ENCODE measurements around the gene NFKBIE.

The NFKBIE gene

DNA sequence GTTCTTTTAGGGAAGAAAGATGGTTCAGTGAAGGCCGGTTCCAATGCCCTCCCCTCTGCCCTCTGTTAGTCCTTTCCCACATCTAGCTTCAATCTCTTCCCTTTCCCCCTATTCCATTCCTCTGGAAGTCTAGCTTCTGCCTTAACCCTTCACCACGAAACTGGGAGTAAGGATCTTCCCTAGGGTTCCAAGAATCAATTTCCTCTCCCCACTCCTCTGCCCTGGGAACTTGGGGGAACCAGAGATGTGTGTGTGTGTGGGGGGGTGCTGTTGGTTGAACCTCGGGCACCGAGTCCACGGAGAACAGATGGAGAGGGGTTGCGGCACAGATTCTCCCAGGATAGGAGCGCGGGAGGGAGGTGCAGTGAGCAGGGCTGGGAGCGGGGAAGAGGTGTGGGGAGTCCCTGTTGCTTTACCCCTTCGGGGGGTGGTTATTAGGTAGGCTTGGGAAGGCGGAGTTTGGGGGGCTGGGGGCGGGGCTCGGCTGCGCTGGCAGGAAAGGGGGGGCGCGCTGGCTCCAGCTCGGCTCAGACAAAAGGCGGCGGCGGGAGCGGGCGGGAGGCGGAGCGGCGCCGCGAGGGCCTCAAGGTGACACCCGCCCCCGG is 4.7 kb upstream of the NFKBIE start, which contains the start of gene TMEM151B:
Gene TMEM151B, plus strand, starts transcription at position 530 of the 605 bp plus-strand sequence. CDS start 293 bp downstream, outside the sequence.
- peaks cover 31% of the 10 kb centered on the region for H3K4me1 Mint-ChIP-seq
- H3K27ac Mint-ChIP-seq = peak within 1 kb of the TSS; percentile 80
- H3K27me3 Mint-ChIP-seq = peaks cover 37% of the 10 kb centered on the region

DNA sequence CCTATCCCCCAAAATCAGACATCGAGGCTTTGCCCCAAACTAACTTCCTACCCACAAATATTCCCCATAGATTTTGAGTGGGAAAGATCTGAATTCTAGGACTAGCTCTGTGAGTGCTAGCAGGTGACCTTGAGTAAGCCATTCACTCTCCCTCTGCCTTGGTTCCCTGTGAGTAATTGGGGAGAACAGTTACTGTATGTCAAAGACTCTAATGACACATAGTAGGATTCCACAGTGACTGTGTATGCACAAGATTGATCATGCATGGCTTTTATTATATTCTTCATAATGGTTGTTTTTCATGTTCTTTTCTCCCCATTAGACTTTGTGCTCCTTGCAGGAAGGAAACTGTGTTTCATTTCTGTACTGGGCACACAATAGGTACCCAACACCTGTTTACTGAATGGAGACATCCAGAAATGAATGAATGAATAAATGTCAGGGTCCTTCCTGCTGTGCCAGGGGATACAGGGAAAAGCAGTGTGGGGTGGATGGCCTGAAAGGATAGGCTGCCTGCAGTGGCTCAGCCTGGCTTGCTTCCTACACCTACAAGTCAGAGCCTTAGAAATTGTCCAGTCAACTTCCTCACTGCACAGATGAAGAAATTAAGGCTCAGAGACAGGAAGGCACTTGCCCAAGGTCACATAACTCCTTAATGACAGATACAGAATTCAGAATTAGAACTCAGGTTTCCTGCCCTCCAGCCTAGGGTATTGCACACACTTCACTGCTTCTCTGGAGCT is 4.0 kb upstream of the NFKBIE start:
- peak overlapping the region; percentile 47 for H3K4me3 Mint-ChIP-seq
- H3K27me3 Mint-ChIP-seq = peaks cover 34% of the 10 kb centered on the region
- H3K4me1 Mint-ChIP-seq = peaks cover 34% of the 10 kb centered on the region
- H3K27ac Mint-ChIP-seq = no peak overlapping the region
- H3K36me3 Mint-ChIP-seq = peaks cover 1% of the 10 kb centered on the region
- no peaks in the 10 kb centered on the region for H3K9me3 Mint-ChIP-seq

More for the DNA sequence above, 4.7 kb upstream of the NFKBIE start, which contains the start of gene TMEM151B:
- Mint-ChIP-seq H3K36me3 (peaks cover 1% of the 10 kb centered on the region), H3K9me3 (no peaks in the 10 kb centered on the region), H3K4me3 (peak within 1 kb of the TSS; percentile 67)

DNA sequence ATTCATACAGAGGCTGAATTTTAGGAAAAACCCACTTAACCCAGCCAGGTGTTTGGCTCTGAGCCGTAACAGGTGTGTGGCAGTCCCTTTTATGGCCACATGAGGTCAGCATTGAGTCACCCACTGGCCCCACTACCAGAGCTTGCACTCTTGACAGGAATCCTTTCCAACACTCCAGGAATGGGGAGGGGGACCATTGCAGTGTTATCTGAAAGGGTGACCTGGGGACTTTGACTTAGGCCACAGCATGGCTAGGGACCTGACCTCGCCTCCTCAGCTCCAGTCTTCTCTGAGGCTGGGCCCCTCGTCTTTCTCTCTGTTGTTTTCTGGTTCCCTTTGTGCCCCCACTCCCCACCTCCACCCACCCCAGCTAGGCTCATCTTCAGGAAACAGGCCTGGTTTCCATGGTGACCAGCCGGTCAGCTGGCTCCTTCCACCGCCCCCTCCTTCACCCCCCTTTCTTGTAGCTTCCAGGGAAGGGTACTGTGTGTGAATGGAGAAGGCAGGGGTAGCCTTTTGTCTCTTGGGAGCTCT is 2.8 kb upstream of the NFKBIE start:
- Mint-ChIP-seq H3K9me3 (no peaks in the 10 kb centered on the region), H3K36me3 (peaks cover 4% of the 10 kb centered on the region), H3K4me3 (no peak overlapping the region), H3K27me3 (peaks cover 25% of the 10 kb centered on the region), H3K27ac (peak overlapping the region; percentile 30), H3K4me1 (peaks cover 45% of the 10 kb centered on the region)

DNA sequence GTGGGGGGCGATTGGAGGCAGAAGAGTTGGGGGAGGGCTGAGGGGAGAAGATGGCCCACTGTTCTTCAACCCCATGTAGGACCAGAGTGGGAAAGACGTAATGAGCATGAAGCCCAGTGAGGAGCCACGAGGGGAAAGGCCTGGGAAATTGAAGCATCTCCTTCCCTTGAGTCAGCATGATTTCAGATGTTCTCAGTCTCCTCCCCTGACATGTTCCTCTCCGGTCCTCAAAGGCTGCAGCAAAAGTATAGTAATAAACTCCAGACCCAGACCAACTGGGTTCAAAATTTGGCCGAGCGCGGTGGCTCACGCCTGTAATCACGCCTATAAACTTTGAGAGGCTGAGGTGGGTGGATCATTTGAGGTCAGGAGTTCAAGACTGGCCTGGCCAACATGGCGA is 1.9 kb upstream of the NFKBIE start:
- Mint-ChIP-seq H3K9me3 (no peaks in the 10 kb centered on the region), H3K27me3 (peaks cover 18% of the 10 kb centered on the region), H3K4me1 (peaks cover 54% of the 10 kb centered on the region), H3K4me3 (no peak overlapping the region), H3K27ac (no peak overlapping the region), H3K36me3 (peaks cover 7% of the 10 kb centered on the region)

DNA sequence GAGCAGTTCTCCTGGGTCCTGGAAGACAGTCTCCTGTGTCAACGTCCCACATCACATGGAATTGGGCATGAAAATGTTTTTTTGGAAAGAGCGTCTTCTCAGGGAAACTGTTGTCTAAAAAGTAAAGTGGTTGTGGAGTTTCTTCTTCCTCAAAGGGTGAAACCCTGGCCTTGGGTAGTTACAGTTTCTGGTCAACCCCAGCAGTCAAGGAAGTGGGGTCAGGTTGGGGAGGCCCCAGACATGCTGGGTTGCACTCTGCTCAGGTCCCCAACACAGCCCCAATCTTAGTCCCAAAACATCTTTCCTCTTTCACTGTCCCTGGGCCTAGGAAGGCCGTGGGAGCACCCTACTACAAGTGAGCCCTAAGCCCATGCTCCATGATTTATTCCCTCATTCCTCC is 996 bp upstream of the NFKBIE start:
- peaks cover 6% of the 10 kb centered on the region for H3K36me3 Mint-ChIP-seq
- peaks cover 12% of the 10 kb centered on the region for H3K27me3 Mint-ChIP-seq
- H3K4me3 Mint-ChIP-seq = peak overlapping the region; percentile 58
- H3K4me1 Mint-ChIP-seq = peaks cover 57% of the 10 kb centered on the region
- peak overlapping the region; percentile 88 for H3K27ac Mint-ChIP-seq
- H3K9me3 Mint-ChIP-seq = no peaks in the 10 kb centered on the region

DNA sequence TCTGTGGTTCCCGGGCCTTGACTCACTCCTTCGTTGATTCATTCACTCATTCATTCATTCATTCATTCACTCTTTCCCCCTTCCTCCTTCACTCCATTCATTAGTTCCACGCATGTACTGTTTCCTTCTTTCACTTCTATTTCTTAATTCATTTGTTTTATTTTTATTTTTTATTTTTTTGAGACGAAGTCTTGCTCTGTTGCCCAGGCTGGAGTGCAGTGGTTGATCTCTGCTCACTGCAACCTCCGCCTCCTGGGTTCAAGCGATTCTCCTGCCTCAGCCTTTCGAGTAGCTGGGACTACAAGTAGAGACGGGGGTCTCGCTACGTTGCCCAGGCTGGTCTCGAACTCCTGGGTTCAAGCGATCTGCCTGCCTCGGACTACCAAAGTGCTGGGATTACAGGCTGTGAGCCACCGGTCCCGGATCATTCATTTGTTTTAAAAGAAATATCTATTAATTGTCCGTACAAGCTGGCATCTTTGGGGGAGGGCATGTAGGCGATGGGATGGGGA is 427 bp upstream of the NFKBIE start:
- Mint-ChIP-seq H3K36me3 (peaks cover 8% of the 10 kb centered on the region), H3K27me3 (peaks cover 10% of the 10 kb centered on the region), H3K4me1 (peaks cover 58% of the 10 kb centered on the region), H3K27ac (peak overlapping the region; percentile 81), H3K4me3 (peak overlapping the region; percentile 98), H3K9me3 (no peaks in the 10 kb centered on the region)

DNA sequence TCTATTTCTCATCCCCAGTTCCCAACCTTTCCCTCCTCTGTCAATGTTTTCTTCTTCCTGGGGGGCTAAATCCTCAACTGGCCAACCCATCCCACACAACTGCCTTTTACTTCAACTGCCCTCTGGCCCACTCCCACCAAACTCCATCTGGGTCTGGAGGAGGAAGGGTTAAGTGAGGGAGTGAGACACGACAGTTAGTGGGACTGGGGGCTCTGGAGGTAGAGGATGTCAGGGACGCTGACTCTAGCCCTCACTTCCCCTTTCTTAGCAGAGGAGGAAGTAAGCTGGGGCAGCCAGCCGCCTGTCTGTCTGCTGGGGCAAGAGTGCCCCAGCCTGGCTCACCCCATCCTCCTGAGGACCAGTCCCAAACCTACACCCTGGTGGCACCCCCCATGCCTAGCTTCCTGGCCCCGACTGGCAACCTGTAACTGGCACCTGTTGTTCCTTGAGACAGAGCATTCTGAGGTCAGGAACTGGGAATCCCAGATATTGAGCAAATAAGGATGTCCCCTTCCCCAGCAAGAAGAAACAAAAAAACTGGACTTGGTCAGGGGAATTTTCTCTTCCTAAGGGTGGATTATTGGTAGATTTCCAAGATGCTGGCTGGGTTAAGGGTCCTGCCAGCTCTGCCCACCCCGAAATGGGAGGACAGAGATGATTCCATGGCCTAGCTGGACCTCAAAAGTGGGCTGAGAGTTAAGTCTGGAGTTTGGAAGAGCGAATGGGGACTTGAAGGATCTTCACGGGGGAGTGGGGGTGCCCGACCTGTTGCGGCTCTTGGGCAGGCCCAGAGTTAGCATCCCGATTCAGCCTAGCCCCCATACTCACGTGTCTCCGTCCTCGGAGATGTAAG is 971 bp downstream of the NFKBIE start:
- H3K27ac Mint-ChIP-seq = peak overlapping the region; percentile 90
- no peaks in the 10 kb centered on the region for H3K9me3 Mint-ChIP-seq
- peaks cover 3% of the 10 kb centered on the region for H3K27me3 Mint-ChIP-seq
- peaks cover 8% of the 10 kb centered on the region for H3K36me3 Mint-ChIP-seq
- H3K4me1 Mint-ChIP-seq = peaks cover 59% of the 10 kb centered on the region
- peak overlapping the region; percentile 98 for H3K4me3 Mint-ChIP-seq

DNA sequence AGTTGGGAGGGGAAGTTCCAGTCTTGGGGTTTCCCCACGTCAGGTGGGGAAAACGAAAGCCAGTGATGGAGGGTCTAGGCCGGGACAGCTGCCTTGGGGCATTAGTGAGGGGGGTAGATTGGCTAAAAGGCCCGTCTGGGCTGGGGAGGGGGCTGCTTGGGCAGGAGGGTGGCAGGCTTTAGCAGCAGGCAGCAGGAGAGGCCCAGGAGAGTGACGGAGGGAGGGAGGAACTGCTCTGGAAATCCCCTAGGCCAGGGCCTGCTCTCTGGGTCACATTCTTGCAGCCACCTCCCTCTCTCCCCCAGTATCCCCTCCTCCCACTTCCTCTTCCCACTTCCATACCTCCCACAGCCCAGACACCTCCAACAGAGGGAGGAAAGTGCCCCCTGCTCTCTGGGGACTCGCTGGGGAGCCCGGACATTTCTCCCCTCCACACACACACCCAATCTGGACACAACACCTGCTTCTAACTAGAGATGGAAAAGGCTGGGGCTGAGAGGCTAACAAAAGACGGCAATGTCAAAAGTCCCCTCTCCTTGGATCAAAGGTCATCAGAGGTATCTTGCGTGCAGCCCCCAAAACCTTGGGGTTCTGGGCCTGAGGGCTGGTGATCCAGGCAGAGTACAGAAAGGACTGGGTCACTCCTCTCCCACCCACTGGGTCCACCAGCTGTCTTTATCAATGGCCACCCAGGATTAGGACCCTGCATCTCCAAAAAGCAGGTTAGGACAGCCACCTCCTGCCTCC is 1.8 kb downstream of the NFKBIE start:
- H3K36me3 Mint-ChIP-seq = peaks cover 10% of the 10 kb centered on the region
- peak overlapping the region; percentile 90 for H3K27ac Mint-ChIP-seq
- no peaks in the 10 kb centered on the region for H3K9me3 Mint-ChIP-seq
- peaks cover 58% of the 10 kb centered on the region for H3K4me1 Mint-ChIP-seq
- H3K4me3 Mint-ChIP-seq = peak overlapping the region; percentile 98
- no peaks in the 10 kb centered on the region for H3K27me3 Mint-ChIP-seq

DNA sequence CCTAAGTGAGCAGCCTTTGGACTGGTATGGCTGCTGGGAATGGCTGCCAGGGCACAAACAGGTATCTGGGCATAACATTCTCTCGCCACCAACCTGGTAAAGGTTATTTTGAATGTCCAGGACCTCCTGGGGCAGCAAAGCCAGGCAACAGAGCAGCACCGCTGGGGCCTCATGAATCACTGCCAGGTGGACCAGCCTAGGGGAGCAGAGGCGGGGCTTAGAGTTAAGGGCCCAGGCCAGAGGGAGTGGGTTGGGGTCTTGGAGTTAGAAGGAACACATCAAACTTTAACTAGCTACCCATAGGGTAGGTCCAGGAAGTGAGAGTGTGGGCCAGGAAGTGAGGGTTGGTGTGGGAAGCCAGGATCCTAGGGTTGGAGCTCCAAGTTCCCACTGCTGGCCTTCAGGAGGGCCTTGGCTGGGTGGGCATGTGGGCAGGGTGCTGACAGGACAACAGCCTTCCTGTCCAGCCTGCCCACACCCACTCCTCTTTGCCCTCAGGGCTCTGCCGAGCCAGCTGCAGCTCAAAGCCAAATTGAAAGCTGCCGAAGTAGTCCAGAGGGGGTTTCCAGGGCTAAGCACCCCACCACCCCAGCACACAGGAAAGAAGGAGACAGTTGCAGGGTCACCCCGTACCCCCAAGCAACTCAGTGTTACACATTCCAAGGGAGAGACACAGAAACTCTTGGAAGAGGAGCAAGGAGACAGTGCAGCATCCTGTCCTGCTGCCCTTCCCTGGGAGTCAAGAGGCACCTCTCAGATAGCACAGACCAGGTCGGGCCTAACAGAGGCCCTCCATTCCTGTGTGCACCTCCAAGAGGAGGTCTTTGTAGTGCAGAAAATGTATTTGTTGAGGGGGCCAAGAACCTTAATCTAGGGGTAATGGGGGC is 2.6 kb downstream of the NFKBIE start:
- no peaks in the 10 kb centered on the region for H3K27me3 Mint-ChIP-seq
- H3K4me3 Mint-ChIP-seq = peak overlapping the region; percentile 98
- no peaks in the 10 kb centered on the region for H3K9me3 Mint-ChIP-seq
- peak overlapping the region; percentile 90 for H3K27ac Mint-ChIP-seq
- peaks cover 63% of the 10 kb centered on the region for H3K4me1 Mint-ChIP-seq
- H3K36me3 Mint-ChIP-seq = peaks cover 10% of the 10 kb centered on the region

DNA sequence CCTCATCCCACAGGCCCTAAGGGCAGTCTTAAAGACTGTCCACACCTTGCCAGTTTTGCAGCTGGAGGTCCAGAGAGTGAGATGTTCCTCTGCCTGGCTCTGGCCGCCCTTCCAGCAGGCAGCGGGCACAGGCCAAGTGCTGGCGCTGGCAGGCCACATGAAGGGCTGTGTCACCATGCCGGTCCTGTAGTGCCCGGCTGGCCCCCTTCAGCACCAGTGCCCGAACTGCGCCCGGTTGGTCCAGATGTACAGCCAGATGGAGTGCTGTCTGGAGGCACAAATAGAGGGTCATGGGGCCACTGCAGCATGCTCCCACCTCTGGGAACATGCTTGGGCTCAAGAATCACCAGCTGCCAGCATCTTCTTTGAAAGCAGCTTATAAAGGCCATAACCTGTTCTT is 3.8 kb downstream of the NFKBIE start:
- no peaks in the 10 kb centered on the region for H3K27me3 Mint-ChIP-seq
- no peaks in the 10 kb centered on the region for H3K9me3 Mint-ChIP-seq
- H3K36me3 Mint-ChIP-seq = peaks cover 10% of the 10 kb centered on the region
- H3K4me1 Mint-ChIP-seq = peaks cover 58% of the 10 kb centered on the region
- H3K4me3 Mint-ChIP-seq = no peak overlapping the region
- no peak overlapping the region for H3K27ac Mint-ChIP-seq

DNA sequence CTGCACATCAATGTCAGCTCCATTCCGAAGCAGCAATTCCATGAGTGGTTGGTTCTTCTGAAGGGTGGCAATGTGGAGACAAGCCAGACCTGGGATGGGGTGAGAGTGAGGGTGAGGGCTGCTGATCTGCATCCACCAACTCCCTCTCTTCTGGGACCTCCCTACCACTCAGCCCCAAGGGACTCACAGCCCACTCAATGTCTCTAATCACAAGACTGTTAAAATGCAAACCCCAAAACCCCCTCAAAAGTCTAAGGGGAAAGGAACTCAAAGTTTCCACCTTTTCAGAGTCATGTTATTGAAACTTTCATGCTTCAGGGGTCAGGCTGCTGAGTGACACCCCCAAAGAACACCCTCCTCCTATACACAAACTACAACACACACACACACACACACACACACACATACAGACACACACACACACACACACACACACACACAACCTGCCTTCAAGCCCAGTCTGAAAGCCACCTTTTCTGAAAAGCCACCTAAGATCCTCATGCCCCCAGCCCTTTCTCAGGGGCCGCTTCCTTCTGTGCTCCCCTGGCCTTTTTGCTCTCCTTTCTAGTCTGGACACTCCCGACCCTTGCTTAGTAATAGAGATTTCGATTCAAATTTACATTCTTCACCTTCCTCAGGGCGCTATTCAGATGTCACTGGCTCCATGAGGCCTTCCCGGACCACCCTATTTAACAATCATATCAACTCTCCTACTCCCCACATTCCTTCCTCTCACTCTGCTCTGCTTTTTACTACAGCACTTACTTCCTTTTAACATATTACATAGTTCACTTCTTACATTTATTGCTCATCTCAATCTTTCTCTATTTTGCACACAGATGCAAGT is 4.7 kb downstream of the NFKBIE start:
- peaks cover 10% of the 10 kb centered on the region for H3K36me3 Mint-ChIP-seq
- H3K27ac Mint-ChIP-seq = peak overlapping the region; percentile 3
- no peaks in the 10 kb centered on the region for H3K27me3 Mint-ChIP-seq
- peak overlapping the region; percentile 5 for H3K4me3 Mint-ChIP-seq
- H3K9me3 Mint-ChIP-seq = no peaks in the 10 kb centered on the region
- H3K4me1 Mint-ChIP-seq = peaks cover 60% of the 10 kb centered on the region

DNA sequence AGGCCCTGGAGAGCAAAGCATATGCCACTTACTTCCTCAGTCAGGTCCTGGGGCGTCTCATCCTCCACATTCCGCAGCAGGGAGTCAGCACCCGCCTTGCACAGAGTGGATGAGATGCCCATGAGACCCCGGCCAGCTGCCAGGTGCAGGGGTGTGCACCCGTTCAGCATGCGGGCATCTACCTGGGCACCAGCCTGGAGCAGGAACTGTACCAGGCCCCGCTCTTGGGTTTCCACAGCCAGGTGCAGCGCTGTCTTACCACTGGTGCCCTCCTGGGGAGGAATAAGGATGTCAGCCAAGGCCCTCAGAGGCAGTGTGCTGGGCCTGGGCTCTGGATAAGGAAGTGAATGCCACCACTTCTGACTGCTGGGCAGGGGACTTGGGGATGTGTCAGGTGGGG is 5.3 kb downstream of the NFKBIE start:
- Mint-ChIP-seq H3K4me1 (peaks cover 67% of the 10 kb centered on the region), H3K27ac (no peak overlapping the region), H3K9me3 (no peaks in the 10 kb centered on the region), H3K4me3 (no peak overlapping the region), H3K36me3 (peaks cover 10% of the 10 kb centered on the region), H3K27me3 (no peaks in the 10 kb centered on the region)

DNA sequence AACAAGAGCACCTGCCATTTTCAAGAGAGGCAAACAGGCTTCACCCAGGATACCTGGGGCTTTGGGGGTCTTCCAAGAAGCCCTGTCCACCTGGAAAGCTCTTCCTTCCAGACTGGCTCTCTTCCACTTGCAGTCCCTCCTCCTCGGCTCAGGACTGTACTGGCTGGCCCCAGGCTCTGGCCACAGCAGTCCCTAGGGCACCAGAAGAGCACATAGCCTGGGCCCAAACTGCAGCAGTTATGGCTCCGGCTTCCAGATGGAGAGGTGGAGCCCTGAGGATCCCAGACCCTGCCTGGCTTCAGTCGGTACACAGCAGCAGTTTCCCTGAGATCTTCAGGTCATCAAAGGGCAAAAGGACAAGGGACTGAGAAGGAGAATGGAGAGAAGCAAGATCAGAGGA is 6.4 kb downstream of the NFKBIE start:
- Mint-ChIP-seq H3K36me3 (peaks cover 13% of the 10 kb centered on the region), H3K9me3 (no peaks in the 10 kb centered on the region), H3K4me1 (peaks cover 68% of the 10 kb centered on the region), H3K4me3 (peak overlapping the region; percentile 84), H3K27me3 (no peaks in the 10 kb centered on the region), H3K27ac (peak overlapping the region; percentile 27)

Data from activated naive CD4-positive, alpha-beta T cell treated with anti-CD3 and anti-CD28 coated beads, Interleukin-2, amount 50 U/mL, for 24 hours (primary cell).